Ascending aorta (tissue), 2 donors: ENCODE results near the gene MAGI1. TPM values are rescaled to one million over a fixed set of nuclear protein-coding genes. Genes with fewer than 3 reads are reported as not detected.

Experiments used
- DNase-seq, 2 donors: peaks; one replicate each; pipeline ENCODE4 v3.0.0-alpha.2; 2019; ENCODE audit warnings: low spot score in 2 of 2
- H3K27ac ChIP-seq, 2 donors: fragments of 200-600 bp; sonication (generic); one replicate each; pipeline ENCODE4 v1.5.1; 2016 to 2017; ENCODE audit warnings: mild to moderate bottlenecking in 1 of 2
- H3K27me3 ChIP-seq: fragments of 200-600 bp; sonication (generic); one replicate; pipeline ENCODE4 v1.5.1; 2017
- H3K36me3 ChIP-seq, 2 donors: fragments of 200-600 bp; sonication (generic); one replicate each; pipeline ENCODE4 v1.5.1; 2016
- H3K4me1 ChIP-seq, 2 donors: fragments of 200-600 bp; sonication (generic); one replicate each; pipeline ENCODE4 v1.5.1; 2016 to 2017; ENCODE audit warnings: mild to moderate bottlenecking in 1 of 2
- H3K4me3 ChIP-seq, 2 donors: fragments of 200-600 bp; sonication (generic); one replicate each; pipeline ENCODE4 v1.5.1; 2016 to 2017; ENCODE audit warnings: mild to moderate bottlenecking in 1 of 2
- H3K9me3 ChIP-seq, 2 donors: fragments of 200-600 bp; sonication (generic); one replicate each; pipeline ENCODE4 v1.5.1; 2016
- CTCF ChIP-seq, 3 experiments: fragments of 200-600 bp in 2 of 3; fragments of 450-650 bp in 1 of 3; sonication (generic) in 2 of 3; IDR thresholded peaks; one replicate each; pipeline ENCODE4 v1.5.1; 2016 to 2019; ENCODE audit warnings: antibody characterized with exemption in 3 of 3, mild to moderate bottlenecking in 1 of 3, moderate library complexity in 1 of 3
- intact Hi-C: fragments of 100-400 bp; cut with DNase I; formaldehyde crosslinking; loops from one replicate; pipeline ENCODE4 v1.15.1; 2023
- total RNA-seq: library from RNA; depleted of rRNA; stranded (reverse); fragments of >200 nt; gene quantifications from one replicate; pipeline ENCODE4 v1.1.0, GENCODE V29; 2016

The MAGI1 gene
- total RNA-seq, 1 donor from 2014 or later: 28.4 TPM

- intact Hi-C loops: no loop called here
- Histone ChIP-seq H3K4me3 (no peak overlapping the region), H3K36me3 (no peaks in the 10 kb centered on the region), H3K4me1 (peaks cover 0 to 14% of the 10 kb centered on the region in 2 donors), H3K9me3 (no peaks in the 10 kb centered on the region), H3K27ac (peak overlapping the region; percentile 31 to 40), H3K27me3 (no peaks in the 10 kb centered on the region)
- no peak for TF ChIP-seq CTCF (IDR thresholded peaks at IDR 0.05)
- no peak for DNase-seq
Observed at GRCh38 chr3:65685621-65686235, 353.0 kb downstream of the MAGI1 start.

- Histone ChIP-seq H3K36me3 (no peaks in the 10 kb centered on the region), H3K4me1 (peaks cover 0 to 3% of the 10 kb centered on the region in 2 donors), H3K27ac (no peak overlapping the region), H3K27me3 (no peaks in the 10 kb centered on the region), H3K4me3 (no peak overlapping the region), H3K9me3 (no peaks in the 10 kb centered on the region)
- intact Hi-C loops: no loop called here
- no peak for DNase-seq
- no peak for TF ChIP-seq CTCF (IDR thresholded peaks at IDR 0.05)
Observed at GRCh38 chr3:65678516-65678915, 360.2 kb downstream of the MAGI1 start.

DNA sequence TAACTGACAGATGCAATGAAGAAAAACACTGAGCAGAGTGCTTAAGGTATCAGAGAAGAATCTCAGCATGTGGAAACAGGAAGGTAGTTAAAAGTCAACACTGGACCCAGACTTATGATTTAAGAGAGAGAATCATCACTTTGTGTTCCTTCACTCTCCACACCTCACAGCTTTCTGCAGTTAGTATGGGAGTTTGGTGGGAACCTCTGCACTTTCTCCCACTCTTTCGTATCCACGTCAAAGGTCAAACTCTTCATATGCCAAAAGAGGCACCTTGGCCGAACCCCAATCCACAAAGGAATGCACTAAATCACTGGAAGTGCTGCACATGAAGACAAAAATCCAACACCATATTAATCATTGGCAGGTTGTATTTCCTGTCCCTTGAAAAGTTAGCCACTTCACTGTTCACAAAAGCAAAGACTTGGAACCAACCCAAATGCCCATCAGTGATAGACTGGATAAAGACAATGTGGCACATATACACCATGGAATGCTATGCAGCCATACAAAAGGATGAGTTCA, 361.2 kb downstream of the MAGI1 start:
- Histone ChIP-seq H3K36me3 (no peaks in the 10 kb centered on the region), H3K27ac (no peak overlapping the region), H3K4me3 (no peak overlapping the region), H3K9me3 (no peaks in the 10 kb centered on the region), H3K27me3 (no peaks in the 10 kb centered on the region), H3K4me1 (peaks cover 0 to 3% of the 10 kb centered on the region in 2 donors)
- intact Hi-C loops: no loop called here
- DNase-seq: no peak
- no peak for TF ChIP-seq CTCF (IDR thresholded peaks at IDR 0.05)

GRCh38 chr3:65676580-65676979, 362.1 kb downstream of the MAGI1 start:
- Histone ChIP-seq H3K4me3 (no peak overlapping the region), H3K9me3 (no peaks in the 10 kb centered on the region), H3K27ac (no peak overlapping the region), H3K36me3 (no peaks in the 10 kb centered on the region), H3K4me1 (peaks cover 0 to 3% of the 10 kb centered on the region in 2 donors), H3K27me3 (no peaks in the 10 kb centered on the region)
- no peak for DNase-seq
- TF ChIP-seq CTCF (IDR thresholded peaks at IDR 0.05): no peak
- intact Hi-C loops: no loop called here

- no peak for TF ChIP-seq CTCF (IDR thresholded peaks at IDR 0.05)
- H3K4me1 ChIP-seq: peaks cover 0 to 3% of the 10 kb centered on the region in 2 donors
- intact Hi-C loops: no loop called here
Observed at GRCh38 chr3:65675011-65675410, 363.7 kb downstream of the MAGI1 start.

More at GRCh38 chr3:65675011-65675410, 363.7 kb downstream of the MAGI1 start:
- no peak overlapping the region for H3K4me3 ChIP-seq
- DNase-seq: no peak
- no peaks in the 10 kb centered on the region for H3K27me3 ChIP-seq
- no peak overlapping the region for H3K27ac ChIP-seq
- no peaks in the 10 kb centered on the region for H3K36me3 ChIP-seq
- no peaks in the 10 kb centered on the region for H3K9me3 ChIP-seq
